ENCODE data around the gene KBTBD12.

The KBTBD12 gene

GRCh38 chr3:127975153-127976029 lies 60.4 kb downstream of the KBTBD12 start:
- ChIA-PET CTCF (interaction anchor here (0.6 to 0.7 kb wide), 2 partner anchors 643 to 793 kb away, joined by 3 read pairs; no protein-coding TSS in a partner anchor), POLR2A (ENCODE audit: low non-redundant PET) (no interaction called here)
- TF ChIP-seq, protein P1, sequence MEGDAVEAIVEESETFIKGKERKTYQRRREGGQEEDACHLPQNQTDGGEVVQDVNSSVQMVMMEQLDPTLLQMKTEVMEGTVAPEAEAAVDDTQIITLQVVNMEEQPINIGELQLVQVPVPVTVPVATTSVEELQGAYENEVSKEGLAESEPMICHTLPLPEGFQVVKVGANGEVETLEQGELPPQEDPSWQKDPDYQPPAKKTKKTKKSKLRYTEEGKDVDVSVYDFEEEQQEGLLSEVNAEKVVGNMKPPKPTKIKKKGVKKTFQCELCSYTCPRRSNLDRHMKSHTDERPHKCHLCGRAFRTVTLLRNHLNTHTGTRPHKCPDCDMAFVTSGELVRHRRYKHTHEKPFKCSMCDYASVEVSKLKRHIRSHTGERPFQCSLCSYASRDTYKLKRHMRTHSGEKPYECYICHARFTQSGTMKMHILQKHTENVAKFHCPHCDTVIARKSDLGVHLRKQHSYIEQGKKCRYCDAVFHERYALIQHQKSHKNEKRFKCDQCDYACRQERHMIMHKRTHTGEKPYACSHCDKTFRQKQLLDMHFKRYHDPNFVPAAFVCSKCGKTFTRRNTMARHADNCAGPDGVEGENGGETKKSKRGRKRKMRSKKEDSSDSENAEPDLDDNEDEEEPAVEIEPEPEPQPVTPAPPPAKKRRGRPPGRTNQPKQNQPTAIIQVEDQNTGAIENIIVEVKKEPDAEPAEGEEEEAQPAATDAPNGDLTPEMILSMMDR (conservative IDR thresholded peaks at IDR 0.05; ENCODE audit: low read depth): no peak
- no peak overlapping the region for H3K27ac ChIP-seq
- DNase-seq (ENCODE audit: low spot score): no peak

- no peak for DNase-seq (ENCODE audit: low spot score)
- POLR2A ChIA-PET (ENCODE audit: low non-redundant PET): no interaction called here
- H3K27ac ChIP-seq: no peak overlapping the region
- CTCF ChIA-PET: interaction anchor here (0.6 kb wide), 1 partner anchor 388 kb away, joined by 3 read pairs; no protein-coding TSS in a partner anchor
- TF ChIP-seq, protein P1 (conservative IDR thresholded peaks at IDR 0.05; ENCODE audit: low read depth): no peak
Measured at GRCh38 chr3:127978636-127979035, 63.6 kb downstream of the KBTBD12 start.

- H3K27ac ChIP-seq: no peak overlapping the region
- ChIA-PET POLR2A (ENCODE audit: low non-redundant PET) (no interaction called here), CTCF (no interaction called here)
Measured at GRCh38 chr3:127979473-127979872, 64.4 kb downstream of the KBTBD12 start.

DNA sequence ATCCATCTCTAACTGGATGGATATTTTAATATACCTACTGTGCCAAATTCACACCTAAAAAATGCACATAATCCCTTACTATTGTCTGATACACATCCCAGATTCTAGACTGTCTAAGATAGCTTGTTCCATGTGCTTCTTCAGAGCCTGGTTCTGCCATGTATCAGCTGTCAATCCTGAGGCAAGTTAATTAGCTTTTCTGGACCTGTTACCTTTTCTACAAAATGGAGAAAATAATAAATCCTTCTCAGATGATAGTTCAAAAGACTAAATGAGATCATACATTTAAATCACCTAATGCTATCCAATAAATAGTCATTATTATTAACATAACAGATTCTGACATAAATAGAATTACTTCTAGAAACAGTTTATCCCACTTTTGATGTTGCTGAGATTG lies 66.1 kb downstream of the KBTBD12 start:
- CTCF ChIA-PET: interaction anchor here (0.6 to 0.9 kb wide), 2 partner anchors 152 to 290 kb away, joined by 3 to 4 read pairs; no protein-coding TSS in a partner anchor
- no peak for DNase-seq (ENCODE audit: low spot score)

More at GRCh38 chr3:127979473-127979872, 64.4 kb downstream of the KBTBD12 start:
- TF ChIP-seq, protein P1 (conservative IDR thresholded peaks at IDR 0.05; ENCODE audit: low read depth): no peak
- no peak for DNase-seq (ENCODE audit: low spot score)

GRCh38 chr3:127982155-127982554 lies 67.1 kb downstream of the KBTBD12 start:
- TF ChIP-seq, protein P1 (conservative IDR thresholded peaks at IDR 0.05; ENCODE audit: low read depth): no peak
- POLR2A ChIA-PET (ENCODE audit: low non-redundant PET): no interaction called here
- DNase-seq (ENCODE audit: low spot score): no peak
- H3K27ac ChIP-seq: no peak overlapping the region
- CTCF ChIA-PET: interaction anchor here (0.8 kb wide), 1 partner anchor 1508 kb away, joined by 4 read pairs; no protein-coding TSS in a partner anchor

More for the DNA sequence above, 66.1 kb downstream of the KBTBD12 start:
- TF ChIP-seq, protein P1 (conservative IDR thresholded peaks at IDR 0.05; ENCODE audit: low read depth): no peak
- POLR2A ChIA-PET (ENCODE audit: low non-redundant PET): no interaction called here
- no peak overlapping the region for H3K27ac ChIP-seq

DNA sequence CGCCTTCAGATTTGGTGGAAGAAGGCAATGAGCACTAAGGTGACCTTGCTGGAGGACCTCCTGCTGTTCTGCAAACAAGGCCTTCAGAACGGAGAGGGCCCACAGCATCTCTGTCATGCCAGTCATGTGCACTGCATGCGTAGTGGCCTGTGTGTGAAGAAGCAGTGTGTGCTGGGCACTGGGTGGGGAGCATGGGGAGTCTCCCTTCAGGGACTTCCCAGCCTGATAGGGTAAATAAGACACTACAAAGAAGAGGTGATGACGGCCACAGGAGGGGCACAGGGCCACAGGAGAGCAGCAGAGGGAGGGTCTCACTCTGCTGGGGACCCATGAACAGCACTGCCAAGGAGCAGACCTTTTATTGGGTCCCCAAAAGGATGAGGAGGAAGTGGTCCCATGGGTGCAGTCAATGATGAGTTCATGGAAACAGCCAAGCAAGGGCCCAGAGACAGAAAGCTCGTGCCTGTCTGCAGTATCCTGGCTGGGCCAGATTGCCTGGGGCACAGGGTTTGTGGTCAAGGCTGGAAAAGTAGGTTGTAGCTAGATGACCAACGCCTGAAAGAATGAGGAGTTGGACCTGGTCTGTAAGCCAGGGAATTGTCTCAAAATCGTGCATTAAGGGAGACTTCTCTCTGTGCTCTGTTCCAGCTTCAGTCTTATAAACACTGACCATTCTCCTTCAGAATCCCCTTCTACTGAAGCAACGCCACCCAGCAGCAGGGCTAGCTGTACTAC lies 69.4 kb downstream of the KBTBD12 start:
- DNase-seq (ENCODE audit: low spot score): no peak
- ChIA-PET CTCF (no interaction called here), POLR2A (ENCODE audit: low non-redundant PET) (no interaction called here)
- H3K27ac ChIP-seq: no peak overlapping the region
- TF ChIP-seq, protein P1 (conservative IDR thresholded peaks at IDR 0.05; ENCODE audit: low read depth): no peak

Measured in RWPE1 (cell line).